Fibroblast of villous mesenchyme (primary cell): ENCODE results near the gene DUS4L. TPM values are rescaled to one million over a fixed set of nuclear protein-coding genes. Genes with fewer than 3 reads are reported as not detected.

Source experiments
- DNase-seq: peaks from one replicate; pipeline ENCODE4 v3.0.0-alpha.2; 2010; ENCODE audit warnings: low read depth
- H3K4me3 ChIP-seq: 2 replicates; pipeline ENCODE4 v1.5.1; 2011; ENCODE audit warnings: low read depth, mild to moderate bottlenecking, low read length
- CTCF ChIP-seq: IDR thresholded peaks from 2 replicates; pipeline ENCODE4 v1.5.1; 2012; ENCODE audit warnings: low read depth, mild to moderate bottlenecking, low read length; ENCODE audit not compliant: insufficient read depth
- total RNA-seq: library from RNA; depleted of rRNA; stranded (reverse); fragments of >200 nt; gene quantifications from 2 replicates; pipeline ENCODE4 v1.2.3, GENCODE V29; 2012

Gene DUS4L
- total RNA-seq, 1 donor, result 10.4 TPM

GRCh38 chr7:107560898-107561516 is 2.8 kb upstream of the DUS4L start:
- no peak for DNase-seq
- no peak overlapping the region for H3K4me3 ChIP-seq
- TF ChIP-seq CTCF, result no peak

GRCh38 chr7:107563081-107563774 is 543 bp upstream of the DUS4L start:
- no peak for TF ChIP-seq CTCF
- peak overlapping the region; percentile 79 for H3K4me3 ChIP-seq
- no peak for DNase-seq

- no peak for TF ChIP-seq CTCF
Observed at GRCh38 chr7:107564553-107565298, 955 bp downstream of the DUS4L start.

GRCh38 chr7:107570298-107570697 is 6.5 kb downstream of the DUS4L start:
- no peak for DNase-seq
- H3K4me3 ChIP-seq, result no peak overlapping the region
- TF ChIP-seq CTCF, result no peak

More at GRCh38 chr7:107564553-107565298, 955 bp downstream of the DUS4L start:
- H3K4me3 ChIP-seq, result peak overlapping the region; percentile 79
- DNase-seq, result peak; percentile 61

GRCh38 chr7:107573537-107573936 is 9.8 kb downstream of the DUS4L start:
- H3K4me3 ChIP-seq, result no peak overlapping the region
- TF ChIP-seq CTCF, result no peak
- DNase-seq, result no peak

GRCh38 chr7:107579554-107579884 is 15.7 kb downstream of the DUS4L start:
- no peak for TF ChIP-seq CTCF
- DNase-seq, result no peak
- H3K4me3 ChIP-seq, result peak overlapping the region; percentile 73
